HUES6 (cell line): Measurements from ENCODE around the gene PHF5A.
"Not testable (repeated sequence)": the region's sequence is repeated elsewhere in the genome, so short reads cannot be mapped to it uniquely, and the experiment has no call there.

ENCODE experiments used
- H3K27ac ChIP-seq: 2 replicates; pipeline ENCODE4 v1.7.0; 2013; ENCODE audit warnings: low read depth, mild to moderate bottlenecking, low read length, inconsistent platforms
- H3K27me3 ChIP-seq: 2 replicates; pipeline ENCODE4 v1.6.1; 2013; ENCODE audit warnings: low read length; ENCODE audit not compliant: control insufficient read depth, insufficient read depth
- H3K36me3 ChIP-seq: 2 replicates; pipeline ENCODE4 v1.6.1; 2013; ENCODE audit warnings: low read length; ENCODE audit not compliant: control insufficient read depth, insufficient read depth
- H3K4me1 ChIP-seq: 2 replicates; pipeline ENCODE4 v1.6.1; 2013; ENCODE audit warnings: low read length; ENCODE audit not compliant: control insufficient read depth, insufficient read depth
- H3K4me3 ChIP-seq: 2 replicates; pipeline ENCODE4 v1.5.1; 2013; ENCODE audit warnings: low read depth, low read length
- H3K9ac ChIP-seq: one replicate; pipeline ENCODE4 v1.6.1; 2013; ENCODE audit warnings: mild to moderate bottlenecking, low read length
- H3K9me3 ChIP-seq: 2 replicates; pipeline ENCODE4 v1.6.1; 2013; ENCODE audit warnings: low read depth, low read length; ENCODE audit not compliant: control insufficient read depth, insufficient read depth

Gene PHF5A

DNA sequence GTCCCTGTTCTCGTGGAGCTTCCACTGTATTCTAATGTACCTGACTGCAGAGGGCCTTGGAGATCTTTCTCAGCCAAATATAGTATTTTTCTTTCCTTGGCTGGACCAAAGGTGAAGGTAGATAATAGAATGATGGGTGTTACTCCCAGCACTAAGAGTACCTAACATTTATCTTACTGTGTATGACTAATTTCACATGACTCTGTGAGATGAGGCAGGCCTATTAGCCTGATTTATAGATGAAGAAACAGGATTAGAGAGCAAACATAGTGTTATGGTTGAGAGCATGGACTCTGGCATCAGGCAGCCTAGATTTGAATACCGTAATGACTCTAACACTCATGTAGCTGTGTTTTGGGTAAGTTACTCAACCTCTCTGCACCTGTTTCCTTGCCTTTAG is 3.1 kb upstream of the PHF5A start:
- peaks cover 13% of the 10 kb centered on the region for H3K36me3 ChIP-seq

DNA sequence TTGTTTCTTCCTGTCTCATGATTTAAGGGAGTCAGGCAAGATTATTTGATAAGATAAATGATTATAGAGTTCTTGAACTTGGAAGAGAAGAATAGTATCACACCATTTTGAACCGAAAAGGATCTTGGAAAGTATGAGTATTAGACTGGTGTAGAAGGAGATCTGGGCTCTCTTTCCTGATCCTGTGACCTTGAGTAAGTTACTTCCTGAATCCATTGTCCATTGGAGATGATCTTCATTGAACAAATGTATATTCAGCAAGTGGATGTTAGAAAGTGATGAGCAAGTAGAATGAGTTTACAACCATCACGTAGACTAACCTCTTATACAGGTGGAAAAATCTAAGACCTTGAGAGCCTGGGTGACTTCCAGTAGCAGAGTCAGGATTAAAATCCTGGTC is 2.4 kb upstream of the PHF5A start:
- no peak overlapping the region for H3K4me3 ChIP-seq
- H3K36me3 ChIP-seq = peaks cover 20% of the 10 kb centered on the region
- no peaks in the 10 kb centered on the region for H3K27me3 ChIP-seq
- H3K9ac ChIP-seq = no peak overlapping the region
- peaks cover 4% of the 10 kb centered on the region; the same call in 1 of the 2 replicates for H3K4me1 ChIP-seq
- H3K9me3 ChIP-seq = no peaks in the 10 kb centered on the region
- H3K27ac ChIP-seq = no peak overlapping the region

More for the DNA sequence above, 3.1 kb upstream of the PHF5A start:
- Histone ChIP-seq H3K27ac (no peak overlapping the region), H3K27me3 (no peaks in the 10 kb centered on the region), H3K4me3 (no peak overlapping the region), H3K9ac (no peak overlapping the region), H3K4me1 (peaks cover 4% of the 10 kb centered on the region; the same call in 1 of the 2 replicates), H3K9me3 (no peaks in the 10 kb centered on the region)

DNA sequence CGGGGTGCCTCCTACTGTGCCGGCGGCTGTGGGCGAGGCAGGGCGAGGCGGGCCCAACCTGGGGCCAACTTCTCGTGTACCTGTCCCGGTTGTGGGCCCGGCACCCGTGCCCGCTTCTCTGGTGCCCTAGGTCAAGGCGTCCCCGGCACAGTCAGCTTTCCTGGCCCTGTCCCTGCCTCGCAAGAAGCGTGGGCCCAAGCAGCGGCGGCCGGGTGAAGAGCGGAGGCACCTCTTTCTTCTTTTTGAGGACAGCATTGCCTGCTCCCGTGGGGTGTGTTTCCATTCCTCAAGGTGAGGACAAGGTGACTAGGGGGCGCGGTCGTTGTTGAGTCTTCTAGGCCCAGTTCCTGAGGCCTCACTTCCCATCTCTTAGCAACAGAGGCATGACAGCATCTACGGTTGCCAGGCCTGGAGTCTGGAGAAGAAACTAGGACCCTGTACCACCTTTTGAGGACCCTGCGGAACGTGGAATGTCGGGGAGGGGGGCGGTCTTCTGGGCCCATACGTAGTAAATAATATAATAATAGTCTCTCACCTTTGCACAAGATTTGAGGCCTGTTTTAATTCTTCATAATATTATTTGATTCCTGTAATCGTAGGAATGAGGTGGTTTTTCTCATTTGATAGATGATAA is 843 bp upstream of the PHF5A start:
- H3K9ac ChIP-seq = peak overlapping the region; percentile 98
- H3K36me3 ChIP-seq = peaks cover 34% of the 10 kb centered on the region
- H3K4me3 ChIP-seq = peak overlapping the region; percentile 94
- H3K9me3 ChIP-seq = no peaks in the 10 kb centered on the region
- H3K27ac ChIP-seq = peak overlapping the region; percentile 96
- H3K4me1 ChIP-seq = peaks cover 4% of the 10 kb centered on the region; the same call in 1 of the 2 replicates
- no peaks in the 10 kb centered on the region for H3K27me3 ChIP-seq

DNA sequence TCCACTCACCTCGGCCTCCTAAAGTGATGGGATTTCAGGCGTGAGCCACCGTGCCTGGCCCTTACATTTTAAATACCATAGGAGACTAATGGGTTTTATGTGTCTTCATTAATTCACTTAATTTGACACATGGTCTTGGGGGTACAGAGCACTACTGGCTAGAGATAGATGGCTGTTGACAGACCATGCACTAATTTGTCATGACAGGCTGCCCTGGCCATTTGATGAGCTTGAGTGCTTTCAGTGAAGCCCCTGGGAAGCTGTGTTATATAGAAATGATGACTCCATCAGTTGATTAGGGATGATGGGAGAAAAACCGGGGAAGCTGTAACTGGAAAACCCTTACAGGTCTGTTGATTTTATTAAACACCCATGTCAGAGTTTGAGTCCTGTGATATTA is 6.6 kb downstream of the PHF5A start:
- Histone ChIP-seq H3K4me1 (no peaks in the 10 kb centered on the region), H3K4me3 (no peak overlapping the region), H3K27ac (no peak overlapping the region), H3K36me3 (peaks cover 87% of the 10 kb centered on the region), H3K27me3 (no peaks in the 10 kb centered on the region), H3K9ac (no peak overlapping the region), H3K9me3 (no peaks in the 10 kb centered on the region)

DNA sequence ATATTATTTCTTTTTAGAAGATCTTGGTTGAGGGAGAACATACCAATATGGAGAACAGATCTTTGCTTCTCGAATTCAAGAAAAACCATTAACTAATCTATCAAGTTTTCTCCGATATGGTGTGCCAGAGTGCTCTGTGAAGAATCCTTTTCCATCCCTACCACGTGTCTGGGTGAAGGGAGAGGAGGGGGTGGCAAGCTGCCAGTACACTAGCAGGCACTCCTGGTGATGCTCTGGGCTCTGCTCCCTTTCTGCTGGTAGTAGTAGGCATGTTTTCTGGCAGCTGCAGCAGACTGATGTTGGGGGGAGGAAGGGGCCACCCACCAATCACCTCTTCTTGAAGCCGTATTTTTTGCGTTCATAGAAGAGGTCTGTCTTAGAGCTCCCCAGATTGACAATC is 8.4 kb downstream of the PHF5A start:
- not testable (repeated sequence) for H3K9me3 ChIP-seq, H3K4me3 ChIP-seq, H3K27me3 ChIP-seq, H3K9ac ChIP-seq, H3K4me1 ChIP-seq, H3K27ac ChIP-seq
- peaks cover 70% of the 10 kb centered on the region for H3K36me3 ChIP-seq

DNA sequence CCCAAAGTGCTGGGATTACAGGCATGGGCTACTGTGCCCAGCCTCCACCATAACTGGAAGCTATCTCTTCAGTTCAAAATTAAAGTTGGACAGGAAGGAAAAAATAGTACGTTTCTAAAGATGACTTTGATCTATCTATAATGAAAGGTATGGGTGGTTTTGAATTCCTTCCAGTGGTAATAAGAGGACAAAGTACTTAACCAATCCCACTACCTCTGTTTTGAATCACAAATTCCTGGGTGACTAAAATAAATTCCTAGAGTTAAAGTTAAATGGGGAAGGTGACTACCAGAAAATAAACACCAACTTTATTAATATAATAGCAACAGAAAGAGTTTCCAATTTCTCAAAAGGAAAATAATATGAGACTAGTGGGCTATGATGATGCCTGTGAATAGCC is 9.1 kb downstream of the PHF5A start:
- no peaks in the 10 kb centered on the region for H3K9me3 ChIP-seq
- H3K27me3 ChIP-seq = no peaks in the 10 kb centered on the region
- H3K36me3 ChIP-seq = peaks cover 64% of the 10 kb centered on the region
- no peak overlapping the region for H3K4me3 ChIP-seq
- H3K4me1 ChIP-seq = no peaks in the 10 kb centered on the region
- H3K27ac ChIP-seq = no peak overlapping the region
- no peak overlapping the region for H3K9ac ChIP-seq

DNA sequence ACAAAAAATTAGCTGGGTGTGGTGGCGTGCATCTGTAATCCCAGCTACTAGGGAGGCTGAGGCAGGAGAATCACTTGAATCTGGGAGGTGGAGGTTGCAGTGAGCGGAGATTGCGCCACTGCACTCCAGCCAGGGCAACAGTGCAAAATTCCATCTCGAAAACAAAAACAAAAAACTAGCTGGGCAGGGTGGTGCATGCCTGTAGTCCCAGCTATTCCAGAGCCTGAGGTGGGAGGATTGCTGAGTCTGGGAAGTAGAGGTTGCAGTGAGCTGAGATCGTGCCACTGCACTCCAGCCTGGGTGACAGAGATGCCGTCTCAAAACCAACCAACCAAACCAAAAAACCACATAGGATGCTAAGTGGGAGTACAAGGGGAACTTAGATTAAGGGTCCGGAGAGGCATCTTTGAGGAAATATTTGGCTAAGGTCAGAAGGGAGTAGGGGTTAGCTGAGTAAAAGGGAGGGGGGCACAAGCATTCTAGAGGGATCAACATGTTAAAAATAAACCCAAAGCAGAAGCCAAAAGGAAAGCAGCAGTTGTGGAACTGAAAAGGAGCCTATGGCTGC is 10.2 kb downstream of the PHF5A start:
- no peak overlapping the region for H3K27ac ChIP-seq
- H3K27me3 ChIP-seq = no peaks in the 10 kb centered on the region
- H3K4me1 ChIP-seq = no peaks in the 10 kb centered on the region
- H3K4me3 ChIP-seq = no peak overlapping the region
- H3K36me3 ChIP-seq = peaks cover 54% of the 10 kb centered on the region
- H3K9ac ChIP-seq = no peak overlapping the region
- H3K9me3 ChIP-seq = no peaks in the 10 kb centered on the region

DNA sequence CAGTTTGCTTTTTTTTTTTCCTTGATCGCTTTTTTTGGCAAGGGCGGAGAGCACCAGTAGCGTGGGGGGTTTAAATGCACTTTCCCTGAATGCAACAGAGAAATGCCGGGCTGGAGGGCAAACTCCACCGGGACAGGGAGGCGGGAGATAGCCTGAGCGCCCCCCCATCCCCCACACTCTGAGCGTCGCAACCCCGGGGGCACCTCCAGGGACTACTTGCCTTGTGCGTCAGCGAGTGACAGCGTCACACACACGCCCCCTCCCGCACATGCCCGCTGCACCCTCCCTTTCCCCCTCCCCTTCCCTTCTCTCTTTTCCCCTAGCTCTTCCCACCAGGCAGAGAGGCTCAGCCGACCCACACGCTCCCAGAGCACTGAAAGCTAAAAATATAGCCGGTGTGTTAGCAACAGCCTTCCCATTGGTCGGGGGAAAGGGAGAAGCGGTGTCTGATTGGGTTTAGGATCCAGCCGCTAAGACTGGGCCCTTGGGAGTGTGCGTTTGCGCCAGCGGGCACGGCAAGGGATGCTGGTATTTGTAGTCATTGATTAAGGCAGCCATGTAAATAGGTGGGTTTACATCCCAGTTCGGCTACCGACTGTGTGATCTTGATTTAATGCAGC is 20.2 kb downstream of the PHF5A start:
- H3K27me3 ChIP-seq = no peaks in the 10 kb centered on the region
- no peaks in the 10 kb centered on the region; the same call in 1 of the 2 replicates for H3K36me3 ChIP-seq
- peaks cover 5% of the 10 kb centered on the region; the same call in 1 of the 2 replicates for H3K4me1 ChIP-seq
- H3K9ac ChIP-seq = peak overlapping the region; percentile 98
- H3K27ac ChIP-seq = peak overlapping the region; percentile 97
- no peaks in the 10 kb centered on the region for H3K9me3 ChIP-seq
- peak overlapping the region; percentile 72 for H3K4me3 ChIP-seq

DNA sequence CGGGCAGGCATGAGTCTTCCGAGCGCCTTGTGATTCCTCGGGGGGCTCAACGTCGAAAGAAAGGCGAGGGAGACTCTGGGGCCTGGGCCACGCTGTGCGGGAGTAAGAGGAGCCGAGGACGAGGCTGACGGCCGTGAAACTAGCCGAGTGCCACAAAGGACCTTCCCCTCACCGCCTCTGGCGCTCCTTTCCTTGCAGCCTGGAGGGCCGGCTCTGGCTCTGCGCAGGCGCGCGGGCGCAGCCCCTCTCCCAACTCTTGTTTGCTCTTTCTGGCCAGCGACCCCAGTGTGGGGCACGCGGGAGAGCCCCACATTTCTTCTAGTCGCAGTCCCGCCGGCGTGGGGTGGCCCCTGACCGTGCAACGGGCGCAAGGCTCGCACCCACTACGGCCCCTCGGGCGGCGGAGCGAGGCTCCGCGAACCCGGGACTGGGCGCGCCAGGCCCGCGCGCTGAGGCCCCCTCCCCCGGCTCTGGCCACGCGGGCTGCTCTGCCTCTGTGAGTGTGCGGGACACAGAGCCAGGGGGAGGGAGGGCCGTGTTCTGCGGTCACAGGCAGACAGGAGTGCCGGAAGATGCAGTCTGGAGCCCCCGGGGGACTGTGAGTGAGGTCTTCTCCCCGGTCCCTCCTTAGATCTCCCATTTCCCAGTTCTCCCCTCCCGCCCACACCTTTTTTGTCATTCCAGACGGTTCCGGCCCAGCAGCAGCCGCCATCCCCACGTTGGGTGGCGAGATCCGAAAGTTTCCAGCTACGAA is 20.9 kb downstream of the PHF5A start:
- Histone ChIP-seq H3K36me3 (peaks cover 7% of the 10 kb centered on the region), H3K27me3 (no peaks in the 10 kb centered on the region), H3K4me1 (peaks cover 5% of the 10 kb centered on the region; the same call in 1 of the 2 replicates), H3K4me3 (peak overlapping the region; percentile 72), H3K9me3 (no peaks in the 10 kb centered on the region), H3K9ac (peak overlapping the region; percentile 98), H3K27ac (peak overlapping the region; percentile 97)

DNA sequence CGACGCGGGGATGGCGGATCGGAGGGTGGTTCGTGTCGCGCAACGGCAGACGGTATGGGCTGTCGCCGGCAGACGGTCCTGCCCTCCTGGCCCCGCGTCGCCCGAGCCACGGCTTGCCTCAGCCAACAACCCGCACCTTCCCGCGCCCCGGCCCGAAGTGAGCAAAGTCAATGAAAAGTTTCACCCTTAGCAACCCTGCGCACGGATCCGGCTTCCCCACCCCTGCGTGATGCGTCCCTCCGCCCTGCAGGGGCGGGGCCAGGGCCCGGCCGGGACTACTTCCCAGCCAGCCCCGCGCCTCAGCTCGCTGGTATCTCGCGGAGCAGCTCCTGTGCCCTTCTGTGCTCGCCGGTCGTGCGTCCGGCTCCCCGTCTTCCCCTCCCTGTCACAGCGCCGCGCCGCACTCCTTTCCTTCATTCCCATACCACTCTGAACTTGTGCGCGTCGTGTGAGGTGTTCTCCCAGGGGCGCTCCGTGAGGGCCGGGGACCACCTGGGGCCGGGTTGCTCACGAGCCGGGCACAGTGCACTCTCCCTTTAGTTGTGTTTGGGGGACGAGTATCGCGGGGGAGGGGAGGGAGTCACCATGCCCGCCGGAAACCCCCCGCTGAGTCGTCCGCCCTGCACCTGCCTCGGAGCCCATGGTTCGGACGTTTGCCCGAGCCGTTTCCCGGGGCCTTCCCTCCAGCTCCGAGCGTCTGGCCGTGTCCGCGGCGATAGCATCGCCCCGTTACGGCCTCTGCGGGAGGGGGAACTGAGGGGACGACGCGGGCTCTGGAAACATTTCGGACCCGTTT is 21.7 kb downstream of the PHF5A start, which contains the start of gene TOB2:
TSS of gene TOB2 (minus strand) at position 163 of the 796 bp plus-strand sequence. CDS start 9,456 bp downstream, outside the sequence.
- Histone ChIP-seq H3K27me3 (no peaks in the 10 kb centered on the region), H3K4me3 (peak within 1 kb of the TSS; percentile 72), H3K9me3 (no peaks in the 10 kb centered on the region), H3K27ac (peak within 1 kb of the TSS; percentile 97), H3K9ac (peak within 1 kb of the TSS; percentile 98), H3K36me3 (peaks cover 13% of the 10 kb centered on the region), H3K4me1 (peaks cover 5% of the 10 kb centered on the region; the same call in 1 of the 2 replicates)
